ENCODE measurements around the gene SEMA4F. TPM values are rescaled to one million over a fixed set of nuclear protein-coding genes. Genes with fewer than 3 reads are reported as not detected.

SEMA4F gene
- total RNA-seq, 2 experiments from 2014 or later, result 6.8 to 7.3 TPM

DNA sequence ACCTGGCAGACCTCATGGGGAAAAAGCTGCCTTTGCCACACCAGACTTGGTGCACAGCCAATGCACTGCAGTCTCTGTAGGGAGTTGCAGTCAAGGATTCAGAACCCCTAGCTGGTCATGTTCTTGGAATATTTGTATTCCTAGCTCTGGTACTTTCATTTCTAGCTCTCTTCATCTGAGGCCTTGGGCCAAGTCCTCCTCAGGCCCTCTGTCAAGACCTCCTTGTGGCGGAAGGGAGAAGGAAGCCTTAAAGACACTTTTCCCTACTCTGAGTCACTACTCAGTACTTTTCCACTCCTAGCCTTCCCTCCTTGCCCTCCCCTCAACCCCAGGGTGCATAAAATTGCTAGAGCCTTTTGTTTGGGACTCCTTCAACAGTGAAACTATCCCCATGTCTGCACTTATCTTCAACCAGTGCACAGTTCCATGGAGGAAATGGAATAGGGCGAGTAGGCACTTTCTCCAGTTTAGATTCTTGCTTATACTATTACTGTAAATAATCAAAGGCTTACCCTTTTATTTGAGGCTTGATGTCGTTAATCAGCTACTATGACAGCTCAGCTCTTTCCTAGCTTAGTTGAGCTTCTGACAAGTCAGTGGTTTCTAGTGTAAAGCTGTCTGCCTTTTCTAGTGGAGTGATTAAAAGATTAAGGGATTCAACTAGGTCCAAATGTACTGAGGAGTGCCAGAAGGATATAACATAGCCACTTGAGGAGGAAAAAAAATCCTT, 21.7 kb upstream of the SEMA4F start:
- Mint-ChIP-seq H3K9me3 (no peaks in the 10 kb centered on the region), H3K4me3 (no peak overlapping the region), H3K27me3 (peaks cover 14% of the 10 kb centered on the region), H3K4me1 (ENCODE audit: low read depth) (no peaks in the 10 kb centered on the region), H3K36me3 (ENCODE audit: low read depth) (no peaks in the 10 kb centered on the region), H3K27ac (no peak overlapping the region)
- intact Hi-C loops (cut with DNase I, micrococcal nuclease), result no loop called here
- TF ChIP-seq, protein P1, sequence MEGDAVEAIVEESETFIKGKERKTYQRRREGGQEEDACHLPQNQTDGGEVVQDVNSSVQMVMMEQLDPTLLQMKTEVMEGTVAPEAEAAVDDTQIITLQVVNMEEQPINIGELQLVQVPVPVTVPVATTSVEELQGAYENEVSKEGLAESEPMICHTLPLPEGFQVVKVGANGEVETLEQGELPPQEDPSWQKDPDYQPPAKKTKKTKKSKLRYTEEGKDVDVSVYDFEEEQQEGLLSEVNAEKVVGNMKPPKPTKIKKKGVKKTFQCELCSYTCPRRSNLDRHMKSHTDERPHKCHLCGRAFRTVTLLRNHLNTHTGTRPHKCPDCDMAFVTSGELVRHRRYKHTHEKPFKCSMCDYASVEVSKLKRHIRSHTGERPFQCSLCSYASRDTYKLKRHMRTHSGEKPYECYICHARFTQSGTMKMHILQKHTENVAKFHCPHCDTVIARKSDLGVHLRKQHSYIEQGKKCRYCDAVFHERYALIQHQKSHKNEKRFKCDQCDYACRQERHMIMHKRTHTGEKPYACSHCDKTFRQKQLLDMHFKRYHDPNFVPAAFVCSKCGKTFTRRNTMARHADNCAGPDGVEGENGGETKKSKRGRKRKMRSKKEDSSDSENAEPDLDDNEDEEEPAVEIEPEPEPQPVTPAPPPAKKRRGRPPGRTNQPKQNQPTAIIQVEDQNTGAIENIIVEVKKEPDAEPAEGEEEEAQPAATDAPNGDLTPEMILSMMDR (IDR thresholded peaks at IDR 0.05), result no peak
- Histone ChIP-seq H3K4me3 (ENCODE audit: low read length) (no peak overlapping the region), H3K27me3 (ENCODE audit: control insufficient read depth in 1 of 2, insufficient read depth in 2 of 2, low read length in 2 of 2) (no peaks in the 10 kb centered on the region), H3K4me1 (ENCODE audit: insufficient read depth, low read length) (no peaks in the 10 kb centered on the region), H3K27ac (ENCODE audit: low read depth in 1 of 2, low read length in 2 of 2) (no peak overlapping the region), H3K36me3 (ENCODE audit: insufficient read depth, low read length) (no peaks in the 10 kb centered on the region), H3K9me3 (ENCODE audit: control insufficient read depth in 1 of 2, insufficient read depth in 1 of 2, low read length in 2 of 2) (no peaks in the 10 kb centered on the region)
- DNase-seq (no peak), ATAC-seq (ENCODE audit: poor library complexity) (no peak)
- ChIA-PET CTCF (interaction anchor here (1.5 kb wide), 1 partner anchor 8 kb away, joined by 5 read pairs; no protein-coding TSS in a partner anchor), POLR2A (no interaction called here)

DNA sequence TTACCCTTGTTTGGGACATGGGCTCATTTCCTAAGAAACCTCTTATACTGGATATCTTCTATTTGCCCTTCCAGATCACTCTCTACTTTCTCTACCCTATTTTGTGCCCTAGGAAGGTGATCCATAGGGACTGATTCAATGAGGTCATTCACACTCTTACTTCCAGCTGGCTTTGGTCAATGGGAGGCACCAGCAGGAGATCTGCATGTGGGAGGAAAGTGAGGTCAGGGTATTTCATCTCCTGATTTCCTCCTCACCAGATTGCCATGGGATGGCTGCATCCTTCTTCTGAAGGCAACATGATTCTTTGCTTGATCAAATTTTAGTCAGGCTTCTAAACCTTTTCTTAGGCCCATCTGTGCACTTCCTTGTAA, 21.1 kb upstream of the SEMA4F start:
- Histone ChIP-seq H3K27me3 (ENCODE audit: control insufficient read depth in 1 of 2, insufficient read depth in 2 of 2, low read length in 2 of 2) (no peaks in the 10 kb centered on the region), H3K27ac (ENCODE audit: low read depth in 1 of 2, low read length in 2 of 2) (no peak overlapping the region), H3K4me1 (ENCODE audit: insufficient read depth, low read length) (no peaks in the 10 kb centered on the region), H3K9me3 (ENCODE audit: control insufficient read depth in 1 of 2, insufficient read depth in 1 of 2, low read length in 2 of 2) (no peaks in the 10 kb centered on the region), H3K4me3 (ENCODE audit: low read length) (no peak overlapping the region), H3K36me3 (ENCODE audit: insufficient read depth, low read length) (no peaks in the 10 kb centered on the region)
- Mint-ChIP-seq H3K36me3 (ENCODE audit: low read depth) (no peaks in the 10 kb centered on the region), H3K9me3 (no peaks in the 10 kb centered on the region), H3K27me3 (peaks cover 19% of the 10 kb centered on the region), H3K4me1 (ENCODE audit: low read depth) (no peaks in the 10 kb centered on the region), H3K4me3 (no peak overlapping the region), H3K27ac (no peak overlapping the region)
- CTCF ChIA-PET, result no interaction called here
- DNase-seq (no peak), ATAC-seq (ENCODE audit: poor library complexity) (no peak)
- intact Hi-C loops (cut with DNase I, micrococcal nuclease), result no loop called here
- TF ChIP-seq, protein P1 (IDR thresholded peaks at IDR 0.05), result no peak
- POLR2A ChIA-PET, result no interaction called here

DNA sequence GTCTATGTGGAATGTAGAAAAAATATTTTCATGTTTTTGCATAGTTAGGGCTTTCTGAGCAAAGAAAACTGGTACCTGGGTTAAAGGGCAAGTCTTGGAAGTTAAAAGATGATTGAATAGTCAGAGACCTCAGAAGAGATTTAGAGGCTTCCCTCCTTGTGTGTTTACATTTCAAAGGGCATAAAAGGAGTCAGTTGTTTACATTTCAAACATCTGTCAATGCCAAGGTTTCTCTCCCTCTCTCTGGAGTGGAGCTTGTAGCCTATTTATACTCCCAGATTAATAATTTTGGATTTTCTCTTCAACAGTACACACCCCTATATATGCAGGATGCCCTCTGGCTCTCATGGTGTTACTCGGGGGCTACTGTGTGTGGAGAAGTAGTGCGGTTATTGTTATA, 14.5 kb upstream of the SEMA4F start:
- Histone ChIP-seq H3K4me3 (ENCODE audit: low read length) (no peak overlapping the region), H3K36me3 (ENCODE audit: insufficient read depth, low read length) (no peaks in the 10 kb centered on the region), H3K27ac (ENCODE audit: low read depth in 1 of 2, low read length in 2 of 2) (no peak overlapping the region), H3K9me3 (ENCODE audit: control insufficient read depth in 1 of 2, insufficient read depth in 1 of 2, low read length in 2 of 2) (no peaks in the 10 kb centered on the region), H3K27me3 (ENCODE audit: control insufficient read depth in 1 of 2, insufficient read depth in 2 of 2, low read length in 2 of 2) (peaks cover 0 to 15% of the 10 kb centered on the region in 2 experiments), H3K4me1 (ENCODE audit: insufficient read depth, low read length) (no peaks in the 10 kb centered on the region)
- ATAC-seq (ENCODE audit: poor library complexity) (no peak), DNase-seq (no peak)
- Mint-ChIP-seq H3K9me3 (no peaks in the 10 kb centered on the region), H3K4me1 (ENCODE audit: low read depth) (no peaks in the 10 kb centered on the region), H3K4me3 (no peak overlapping the region), H3K27ac (no peak overlapping the region), H3K36me3 (ENCODE audit: low read depth) (no peaks in the 10 kb centered on the region), H3K27me3 (peaks cover 60% of the 10 kb centered on the region)
- TF ChIP-seq, protein P1 (IDR thresholded peaks at IDR 0.05), result no peak
- CTCF ChIA-PET, result interaction anchor here (1.7 kb wide), 1 partner anchor 11 kb away, joined by 4 read pairs; no protein-coding TSS in a partner anchor
- intact Hi-C loops (cut with DNase I, micrococcal nuclease), result no loop called here
- POLR2A ChIA-PET, result no interaction called here

All from CD4-positive, alpha-beta T cell (primary cell).